Hepatocyte (in vitro differentiated cells): ENCODE data around the gene PRADC1. TPM values are rescaled to one million over a fixed set of nuclear protein-coding genes. Genes with fewer than 3 reads are reported as not detected.

Experiments used
- DNase-seq: peaks from one replicate; pipeline ENCODE4 v3.0.0-alpha.2; 2016; ENCODE audit warnings: low spot score
- H2AFZ ChIP-seq: fragments of 200-600 bp; sonication (generic); 2 replicates; pipeline ENCODE4 v1.6.0; 2016; ENCODE audit warnings: antibody characterized with exemption, mild to moderate bottlenecking
- H3K27ac ChIP-seq: fragments of 200-600 bp; sonication (generic); 2 replicates; pipeline ENCODE4 v1.5.1; 2016; ENCODE audit warnings: mild to moderate bottlenecking
- H3K27me3 ChIP-seq: fragments of 200-600 bp; sonication (generic); 2 replicates; pipeline ENCODE4 v1.6.1; 2016
- H3K36me3 ChIP-seq: fragments of 200-600 bp; sonication (generic); replicated peaks from 2 replicates; pipeline ENCODE4 v1.5.1; 2016; ENCODE audit warnings: low read depth; ENCODE audit not compliant: insufficient read depth
- H3K4me1 ChIP-seq: fragments of 200-600 bp; sonication (generic); 2 replicates; pipeline ENCODE4 v1.5.1; 2016; ENCODE audit warnings: mild to moderate bottlenecking, moderate library complexity; ENCODE audit not compliant: insufficient read depth
- H3K4me2 ChIP-seq: fragments of 200-600 bp; sonication (generic); 2 replicates; pipeline ENCODE4 v1.6.0; 2016
- H3K4me3 ChIP-seq: fragments of 200-600 bp; sonication (generic); 2 replicates; pipeline ENCODE4 v1.5.1; 2016; ENCODE audit warnings: mild to moderate bottlenecking
- H3K79me2 ChIP-seq: fragments of 200-600 bp; sonication (generic); 2 replicates; pipeline ENCODE4 v1.6.0; 2017; ENCODE audit warnings: mild to moderate bottlenecking
- H3K9me2 ChIP-seq: fragments of 200-600 bp; sonication (generic); replicated peaks from 2 replicates; pipeline ENCODE4 v1.6.0; 2017; ENCODE audit warnings: mild to moderate bottlenecking; ENCODE audit not compliant: insufficient read depth
- H3K9me3 ChIP-seq: fragments of 200-600 bp; sonication (generic); 2 replicates; pipeline ENCODE4 v1.5.1; 2016; ENCODE audit warnings: low read depth, mild to moderate bottlenecking
- H4K20me1 ChIP-seq: fragments of 200-600 bp; sonication (generic); 2 replicates; pipeline ENCODE4 v1.6.0; 2016; ENCODE audit warnings: mild to moderate bottlenecking; ENCODE audit not compliant: insufficient read depth, poor library complexity, severe bottlenecking
- EZH2 ChIP-seq: fragments of 200-600 bp; sonication (generic); IDR thresholded peaks from 2 replicates; pipeline ENCODE4 v1.6.1; 2016; ENCODE audit warnings: antibody characterized with exemption, mild to moderate bottlenecking, borderline replicate concordance
- EZH2phosphoT487 ChIP-seq: fragments of 200-600 bp; sonication (generic); IDR thresholded peaks from one replicate; pipeline ENCODE4 v1.6.1; 2018; ENCODE audit warnings: antibody characterized with exemption, mild to moderate bottlenecking, low read depth, moderate library complexity; ENCODE audit not compliant: unreplicated experiment, severe bottlenecking
- WGBS: methylation state at CpG from one replicate; pipeline ENCODE4 v1.1.6; 2016; ENCODE audit warnings: low lambda C conversion rate; ENCODE audit errors: missing lambda C conversion rate; 5-methylcytosine and 5-hydroxymethylcytosine counted together
- polyA plus RNA-seq: library from polyadenylated mRNA; unstranded; fragments of >200 nt; fragmentation: Nextera tagmentation; extraction: Ambion mirVana; gene quantifications from 2 replicates; pipeline ENCODE4 v1.2.1, GENCODE V29; 2016
- total RNA-seq: library from RNA; depleted of rRNA; stranded (reverse); fragments of >200 nt; gene quantifications from 2 replicates; pipeline ENCODE4 v1.2.3, GENCODE V29; 2014
- TF ChIP-seq, protein P1 (sequence below): fragments of 200-600 bp; sonication (generic); IDR thresholded peaks from 2 replicates; pipeline ENCODE4 v1.5.1; 2016; ENCODE audit warnings: antibody characterized with exemption, mild to moderate bottlenecking; ENCODE audit not compliant: poor library complexity

The PRADC1 gene
- total and polyA plus RNA-seq, 2 experiments from 2014 or later, result 36.6 to 39.7 TPM

DNA sequence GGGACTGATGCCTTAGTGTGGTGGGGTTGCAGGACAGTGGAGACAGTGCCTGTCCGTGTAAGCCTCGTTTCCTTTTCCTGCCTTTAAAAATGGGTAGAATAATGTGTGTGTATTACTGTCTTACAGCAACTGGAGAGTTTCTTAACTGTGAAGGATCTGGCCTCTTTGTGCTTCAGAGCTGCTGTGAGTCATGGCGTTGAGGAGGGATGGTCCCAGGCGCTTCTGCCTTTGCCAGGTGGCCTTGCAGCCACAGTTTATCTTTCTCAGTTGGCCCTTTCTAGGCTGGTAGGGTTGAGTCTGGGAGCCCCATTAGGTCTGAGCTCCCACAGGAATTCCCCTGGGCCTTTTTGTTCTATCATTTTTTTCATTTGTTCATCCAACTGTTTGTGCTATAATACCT is 9.2 kb downstream of the PRADC1 start:
- Histone ChIP-seq H3K79me2 (no peaks in the 10 kb centered on the region), H3K4me3 (no peak overlapping the region), H3K4me2 (no peak overlapping the region), H2AFZ (no peak overlapping the region), H3K27me3 (no peaks in the 10 kb centered on the region), H4K20me1 (no peaks in the 10 kb centered on the region), H3K9me3 (no peaks in the 10 kb centered on the region), H3K4me1 (no peaks in the 10 kb centered on the region), H3K36me3 (no peaks in the 10 kb centered on the region), H3K27ac (no peak overlapping the region), H3K9me2 (no peaks in the 10 kb centered on the region)
- WGBS, result 94% methylated on average over 4 of the region's 4 CpGs
- no peak for DNase-seq
- no peak for TF ChIP-seq EZH2

DNA sequence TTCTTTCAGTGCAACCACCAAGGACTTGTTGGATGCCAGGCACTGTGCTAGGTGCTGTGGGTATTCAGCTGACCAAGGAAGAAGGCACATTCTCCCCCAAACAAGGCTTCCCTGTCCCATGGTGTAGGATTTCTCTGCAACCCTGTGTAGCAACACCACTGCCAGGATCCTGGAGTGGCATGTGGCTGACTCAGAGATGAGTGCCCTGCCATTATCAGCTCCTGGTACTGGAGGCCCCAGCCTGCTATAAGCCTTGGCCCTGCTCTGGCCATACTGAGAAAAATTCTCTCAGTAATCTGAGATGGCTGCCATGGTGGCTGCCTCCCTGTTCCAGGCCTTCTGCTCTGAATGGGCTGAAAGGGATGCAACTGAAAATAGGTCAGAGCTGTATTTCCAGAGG is 14.7 kb downstream of the PRADC1 start:
- Histone ChIP-seq H3K79me2 (peaks cover 34% of the 10 kb centered on the region), H3K9me2 (no peaks in the 10 kb centered on the region), H3K4me2 (no peak overlapping the region), H3K9me3 (no peaks in the 10 kb centered on the region), H3K4me1 (peaks cover 7% of the 10 kb centered on the region), H3K27ac (no peak overlapping the region), H2AFZ (no peak overlapping the region), H3K36me3 (no peaks in the 10 kb centered on the region), H4K20me1 (no peaks in the 10 kb centered on the region), H3K4me3 (no peak overlapping the region), H3K27me3 (no peaks in the 10 kb centered on the region)
- TF ChIP-seq EZH2, result no peak
- TF ChIP-seq EZH2phosphoT487, result no peak
- TF ChIP-seq, protein P1, sequence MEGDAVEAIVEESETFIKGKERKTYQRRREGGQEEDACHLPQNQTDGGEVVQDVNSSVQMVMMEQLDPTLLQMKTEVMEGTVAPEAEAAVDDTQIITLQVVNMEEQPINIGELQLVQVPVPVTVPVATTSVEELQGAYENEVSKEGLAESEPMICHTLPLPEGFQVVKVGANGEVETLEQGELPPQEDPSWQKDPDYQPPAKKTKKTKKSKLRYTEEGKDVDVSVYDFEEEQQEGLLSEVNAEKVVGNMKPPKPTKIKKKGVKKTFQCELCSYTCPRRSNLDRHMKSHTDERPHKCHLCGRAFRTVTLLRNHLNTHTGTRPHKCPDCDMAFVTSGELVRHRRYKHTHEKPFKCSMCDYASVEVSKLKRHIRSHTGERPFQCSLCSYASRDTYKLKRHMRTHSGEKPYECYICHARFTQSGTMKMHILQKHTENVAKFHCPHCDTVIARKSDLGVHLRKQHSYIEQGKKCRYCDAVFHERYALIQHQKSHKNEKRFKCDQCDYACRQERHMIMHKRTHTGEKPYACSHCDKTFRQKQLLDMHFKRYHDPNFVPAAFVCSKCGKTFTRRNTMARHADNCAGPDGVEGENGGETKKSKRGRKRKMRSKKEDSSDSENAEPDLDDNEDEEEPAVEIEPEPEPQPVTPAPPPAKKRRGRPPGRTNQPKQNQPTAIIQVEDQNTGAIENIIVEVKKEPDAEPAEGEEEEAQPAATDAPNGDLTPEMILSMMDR, result no peak
- DNase-seq, result peak; percentile 11

DNA sequence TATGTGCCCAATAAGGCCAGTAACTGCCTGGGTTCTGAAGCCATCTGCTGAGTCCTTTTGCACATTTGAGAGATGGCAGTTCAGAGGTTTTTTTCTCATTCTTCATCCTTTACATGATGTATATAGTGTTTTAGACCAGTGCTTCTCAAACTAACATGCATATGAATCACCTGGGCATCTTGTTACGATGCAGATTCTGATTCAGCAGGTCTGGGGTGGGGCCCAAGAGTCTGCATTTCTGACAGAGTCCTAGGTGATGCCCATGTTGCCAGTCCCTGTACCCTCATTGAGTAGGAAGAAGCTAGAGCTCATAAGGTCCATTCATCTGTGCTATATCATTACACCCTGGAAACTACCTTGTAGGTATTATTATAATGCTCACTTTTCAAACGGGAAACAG is 15.2 kb downstream of the PRADC1 start:
- H3K9me2 ChIP-seq, result no peaks in the 10 kb centered on the region
- H3K79me2 ChIP-seq, result peaks cover 34% of the 10 kb centered on the region
- no peak overlapping the region for H3K27ac ChIP-seq
- WGBS, result 88% methylated on average over 2 of the region's 2 CpGs
- no peaks in the 10 kb centered on the region for H3K27me3 ChIP-seq
- H3K4me1 ChIP-seq, result peaks cover 11% of the 10 kb centered on the region
- DNase-seq, result no peak
- H2AFZ ChIP-seq, result no peak overlapping the region
- H3K4me2 ChIP-seq, result no peak overlapping the region
- no peaks in the 10 kb centered on the region for H3K36me3 ChIP-seq
- H3K9me3 ChIP-seq, result no peaks in the 10 kb centered on the region
- no peaks in the 10 kb centered on the region for H4K20me1 ChIP-seq
- TF ChIP-seq EZH2phosphoT487, result no peak
- H3K4me3 ChIP-seq, result no peak overlapping the region

DNA sequence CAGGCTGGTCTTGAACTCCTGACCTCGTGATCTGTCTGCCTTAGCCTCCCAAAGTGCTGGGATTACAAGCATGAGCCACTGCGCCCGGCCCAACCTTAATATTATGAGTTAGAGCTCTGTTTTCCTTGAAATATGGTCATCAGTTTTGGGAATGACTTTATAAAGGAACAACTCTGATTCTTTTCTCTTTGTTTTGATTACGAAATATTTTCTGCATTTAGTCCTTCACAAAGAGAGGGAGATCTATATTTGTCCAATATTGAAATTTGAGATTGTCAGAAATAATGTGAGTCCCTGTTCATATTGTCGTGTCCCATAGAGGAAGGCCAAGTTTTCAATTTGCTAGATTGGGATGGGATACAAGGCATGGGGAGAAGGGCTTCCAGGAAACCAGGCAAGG is 15.9 kb downstream of the PRADC1 start:
- no peaks in the 10 kb centered on the region for H3K36me3 ChIP-seq
- H3K27ac ChIP-seq, result no peak overlapping the region
- no peaks in the 10 kb centered on the region for H4K20me1 ChIP-seq
- no peak for DNase-seq
- no peaks in the 10 kb centered on the region for H3K27me3 ChIP-seq
- H3K4me3 ChIP-seq, result no peak overlapping the region
- H3K9me2 ChIP-seq, result no peaks in the 10 kb centered on the region
- H3K79me2 ChIP-seq, result peaks cover 34% of the 10 kb centered on the region
- TF ChIP-seq, protein P1, result no peak
- TF ChIP-seq EZH2, result no peak
- TF ChIP-seq EZH2phosphoT487, result no peak
- no peaks in the 10 kb centered on the region for H3K9me3 ChIP-seq
- peaks cover 11% of the 10 kb centered on the region for H3K4me1 ChIP-seq
- H3K4me2 ChIP-seq, result no peak overlapping the region
- 98% methylated on average over 5 of the region's 5 CpGs for WGBS
- no peak overlapping the region for H2AFZ ChIP-seq
